GM12878 (cell line): Measurements from ENCODE around the gene PDE7B. TPM values are rescaled to one million over a fixed set of nuclear protein-coding genes. Genes with fewer than 3 reads are reported as not detected.

Experiments
- ATAC-seq: fragments of 200-7000 bp; cut with Tn5 transposase; 3 replicates; pipeline ENCODE4 v1.9.1; 2020; ENCODE audit warnings: mild to moderate bottlenecking, moderate library complexity
- BruUV-seq: library from RNA; stranded (reverse); fragments of 400-500 nt; replicated peaks from 2 replicates; lab custom pipeline; 2021; lab: Mats Ljungman, UMichigan
- CTCF ChIA-PET: fragments of 300-600 bp; sonication (Branson Sonifier 250); formaldehyde crosslinking; extraction: SDS; loops from one replicate; lab custom pipeline; 2021; ENCODE audit warnings: inconsistent platforms; lab: Yijun Ruan, JAX
- POLR2A ChIA-PET: fragments of 350-600 bp; formaldehyde crosslinking; extraction: SDS; loops from one replicate; lab custom pipeline; 2021; ENCODE audit warnings: inconsistent platforms; lab: Charles Lee
- RAD21 ChIA-PET: fragments of 300-600 bp; sonication (Branson Sonifier 250); formaldehyde crosslinking; loops from one replicate; lab custom pipeline; 2023; ENCODE audit warnings: antibody characterized with exemption; ENCODE audit not compliant: unreplicated experiment; lab: Charles Lee
- SMC1A ChIA-PET: fragments of 300-600 bp; sonication (Branson Sonifier 250); formaldehyde crosslinking; loops from one replicate; lab custom pipeline; 2023; ENCODE audit not compliant: unreplicated experiment, uncharacterized antibody; lab: Charles Lee
- DNase-seq: peaks from one replicate; pipeline ENCODE4 v3.0.0-alpha.2; 2011; ENCODE audit warnings: low read depth, low spot score
- FAIRE-seq: peaks from 3 replicates; lab custom pipeline; 2011; peaks lifted over from hg19 to GRCh38; lab: Jason Lieb, UNC
- H2AFZ ChIP-seq: 2 replicates; pipeline ENCODE4 v1.6.0; 2011; ENCODE audit warnings: low read depth, low read length, control low read depth; ENCODE audit not compliant: control insufficient read depth
- H3K27ac ChIP-seq: 2 replicates; pipeline ENCODE4 v1.5.1; 2011; ENCODE audit warnings: control low read depth; ENCODE audit not compliant: control insufficient read depth, insufficient read depth
- H3K27me3 ChIP-seq, 2 experiments: replicated peaks in 1 of 2; 2 replicates each; pipeline versions ENCODE4 v1.6.0 to v1.6.1; 2011; ENCODE audit warnings: low read length in 1 of 2; ENCODE audit not compliant: control insufficient read depth in 2 of 2, insufficient read depth in 2 of 2
- H3K36me3 ChIP-seq, 2 experiments: 2 replicates each; pipeline ENCODE4 v1.5.1; 2011; ENCODE audit warnings: low read length in 1 of 2; ENCODE audit not compliant: control insufficient read depth in 2 of 2, insufficient read depth in 2 of 2
- H3K4me1 ChIP-seq: 2 replicates; pipeline ENCODE4 v1.6.1; 2011; ENCODE audit warnings: mild to moderate bottlenecking, low read length, moderate library complexity, mixed read lengths; ENCODE audit not compliant: control insufficient read depth, insufficient read depth
- H3K4me2 ChIP-seq: 2 replicates; pipeline ENCODE4 v1.6.0; 2011; ENCODE audit warnings: control low read depth; ENCODE audit not compliant: control insufficient read depth, insufficient read depth
- H3K4me3 ChIP-seq: fragments of 200-600 bp; sonication (generic); 2 replicates; pipeline ENCODE4 v1.5.1; 2016
- H3K79me2 ChIP-seq: 2 replicates; pipeline ENCODE4 v1.6.0; 2011; ENCODE audit warnings: low read length; ENCODE audit not compliant: control insufficient read depth, insufficient read depth
- H3K9ac ChIP-seq: 2 replicates; pipeline ENCODE4 v1.8.0; 2011; ENCODE audit warnings: low read length, control low read depth, mixed read lengths; ENCODE audit not compliant: control insufficient read depth, insufficient read depth
- H3K9me3 ChIP-seq: replicated peaks from 3 replicates; pipeline ENCODE4 v1.5.1; 2011; ENCODE audit warnings: mild to moderate bottlenecking, low read length; ENCODE audit not compliant: control insufficient read depth, insufficient read depth
- H4K20me1 ChIP-seq: 2 replicates; pipeline ENCODE4 v1.6.0; 2011; ENCODE audit not compliant: control insufficient read depth, insufficient read depth
- CBFB ChIP-seq: IDR thresholded peaks from 2 replicates; pipeline ENCODE4 v1.6.1; 2016; ENCODE audit warnings: antibody characterized with exemption, low read depth
- CREB1 ChIP-seq: IDR thresholded peaks from 2 replicates; pipeline ENCODE4 v1.6.1; 2012; ENCODE audit warnings: low read depth, mild to moderate bottlenecking, inconsistent platforms
- EGR1 ChIP-seq, 2 experiments: IDR thresholded peaks; 1 replicate in 1 of 2; 2 replicates in 1 of 2; pipeline ENCODE4 v1.6.1; 2011 to 2012; ENCODE audit warnings: low read depth in 2 of 2, low read length in 2 of 2, borderline replicate concordance in 1 of 2, mild to moderate bottlenecking in 1 of 2, moderate library complexity in 1 of 2
- EP300 ChIP-seq, 2 experiments: fragments of 150-350 bp in 1 of 2; IDR thresholded peaks; 2 replicates each; pipeline ENCODE4 v1.6.1; 2011 to 2012; ENCODE audit warnings: low read depth in 2 of 2, low read length in 2 of 2, borderline replicate concordance in 1 of 2, improper control_type of control experiment in 1 of 2, inconsistent platforms in 1 of 2; ENCODE audit not compliant: control insufficient read depth in 1 of 2
- EZH2 ChIP-seq: IDR thresholded peaks from 2 replicates; pipeline ENCODE4 v1.6.1; 2012; ENCODE audit warnings: low read depth, mild to moderate bottlenecking, control low read depth, inconsistent platforms, low read length, borderline replicate concordance; ENCODE audit not compliant: control insufficient read depth
- HCFC1 ChIP-seq: fragments of 150-350 bp; IDR thresholded peaks from 2 replicates; pipeline ENCODE4 v1.6.1; 2014; ENCODE audit warnings: low read length
- LARP7 ChIP-seq: fragments of 450-650 bp; IDR thresholded peaks from 2 replicates; pipeline ENCODE4 v1.6.1; 2017; ENCODE audit warnings: mild to moderate bottlenecking
- MEF2A ChIP-seq: IDR thresholded peaks from 2 replicates; pipeline ENCODE4 v1.6.1; 2011; ENCODE audit warnings: low read depth, mild to moderate bottlenecking, low read length, moderate library complexity; ENCODE audit not compliant: insufficient read depth
- MYB ChIP-seq: fragments of 150-350 bp; IDR thresholded peaks from 2 replicates; pipeline ENCODE4 v1.6.1; 2014; ENCODE audit warnings: mild to moderate bottlenecking, low read depth, low read length, borderline replicate concordance
- NR2C2 ChIP-seq: IDR thresholded peaks from 2 replicates; pipeline ENCODE4 v1.6.1; 2011; ENCODE audit warnings: borderline replicate concordance, low read depth; ENCODE audit not compliant: control insufficient read depth, insufficient read length
- NR2F1 ChIP-seq: fragments of 450-650 bp; conservative IDR thresholded peaks from 2 replicates; pipeline ENCODE4 v1.6.1; 2017; ENCODE audit warnings: mild to moderate bottlenecking
- RAD21 ChIP-seq: IDR thresholded peaks from 2 replicates; pipeline ENCODE4 v1.6.1; 2011; ENCODE audit warnings: mild to moderate bottlenecking, low read depth, low read length, moderate library complexity; ENCODE audit not compliant: insufficient read depth
- SUPT20H ChIP-seq: IDR thresholded peaks from 2 replicates; pipeline ENCODE4 v1.6.1; 2011; ENCODE audit warnings: low read depth, mild to moderate bottlenecking, low read length, moderate library complexity, borderline replicate concordance; ENCODE audit not compliant: control insufficient read depth
- TCF12 ChIP-seq: IDR thresholded peaks from 2 replicates; pipeline ENCODE4 v1.6.1; 2011; ENCODE audit warnings: low read depth, mild to moderate bottlenecking, low read length
- ZNF207 ChIP-seq: fragments of 450-650 bp; IDR thresholded peaks from 2 replicates; pipeline ENCODE4 v1.6.1; 2014; ENCODE audit warnings: antibody characterized with exemption, mild to moderate bottlenecking, borderline replicate concordance
- ZNF24 ChIP-seq: fragments of 450-650 bp; IDR thresholded peaks from 2 replicates; pipeline ENCODE4 v1.6.1; 2017; ENCODE audit warnings: antibody characterized with exemption, mild to moderate bottlenecking
- WGBS: methylation state at CpG from one replicate; pipeline ENCODE4 v1.1.6; 2016; ENCODE audit warnings: low lambda C conversion rate; ENCODE audit not compliant: insufficient replicate concordance, insufficient coverage; ENCODE audit errors: missing lambda C conversion rate; 5-methylcytosine and 5-hydroxymethylcytosine counted together
- in situ Hi-C: fragments of 300-500 bp; cut with MboI; formaldehyde crosslinking; loops from 9 replicates; pipeline ENCODE4 v1.14.3; 2018; ENCODE audit warnings: mixed read lengths
- intact Hi-C: fragments of 100-400 bp; cut with micrococcal nuclease; formaldehyde crosslinking; loops from one replicate; pipeline ENCODE4 v1.14.2; 2022; ENCODE audit not compliant: unreplicated experiment
- polyA plus RNA-seq, 11 experiments: library from polyadenylated mRNA; depleted of rRNA in 4 of 11; unstranded in 6 of 11; stranded (reverse) in 5 of 11; fragments of >200 nt; fragmentation: Nextera tagmentation in 4 of 11; fragmentation: Illumina TruSeq in 1 of 11; extraction: Ambion mirVana in 4 of 11; extraction: Trizol in 1 of 11; gene quantifications; 1 replicate in 1 of 11; 2 replicates in 10 of 11; pipeline versions ENCODE4 v1.2.1 to v1.2.3, GENCODE V29; 2011 to 2016; ENCODE audit warnings: inconsistent platforms in 2 of 11, missing spikeins in 2 of 11, low read depth in 1 of 11
- total RNA-seq, 4 experiments: library from RNA; depleted of rRNA in 3 of 4; stranded (reverse); fragments of >200 nt in 3 of 4; fragmentation: Illumina TruSeq in 1 of 4; extraction: Trizol in 1 of 4; gene quantifications; 2 replicates each; pipeline versions ENCODE4 v1.2.1 to v1.2.3, GENCODE V29; 2013 to 2021
- TF ChIP-seq, protein P1 (sequence below): IDR thresholded peaks from 2 replicates; pipeline ENCODE4 v1.6.1; 2011; ENCODE audit warnings: mild to moderate bottlenecking, low read depth, low read length, moderate library complexity; ENCODE audit not compliant: insufficient replicate concordance
- TF ChIP-seq, protein P2 (sequence below): fragments of 450-650 bp; formaldehyde crosslinking; IDR thresholded peaks from 2 replicates; pipeline ENCODE4 v1.4.0; 2022; ENCODE audit warnings: mild to moderate bottlenecking, moderate library complexity

The PDE7B gene
- total and polyA plus RNA-seq, 10 of the 15 experiments (the other 5 are each of a cell fraction or from before 2014, with no cell fraction given): not detected

DNA sequence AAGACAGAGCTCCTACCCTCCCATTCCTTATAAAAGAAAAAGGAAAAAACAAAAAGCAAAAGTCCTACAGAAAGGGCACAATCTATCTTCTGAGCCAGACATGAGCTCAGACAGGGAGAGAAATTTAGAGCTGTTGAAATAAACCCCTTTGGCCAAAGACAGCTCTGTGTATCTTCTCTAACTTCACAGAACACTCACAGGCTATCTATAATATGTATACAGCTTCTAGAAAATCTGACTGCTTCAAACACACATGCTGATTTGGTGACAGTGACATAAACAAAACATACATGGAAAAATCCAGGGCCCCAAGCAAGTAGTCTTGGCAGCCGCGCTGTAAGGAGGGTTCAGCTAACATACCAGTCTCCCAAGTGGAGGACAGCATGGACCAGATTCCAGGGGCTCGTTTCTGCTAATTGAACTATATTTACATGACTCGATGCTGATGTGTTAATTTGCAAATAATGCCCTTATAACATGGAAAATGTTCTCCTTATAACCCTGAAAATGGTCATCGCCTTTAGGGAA, 361.6 kb downstream of the PDE7B start:
- ChIA-PET SMC1A (interaction anchor here (1.3 kb wide), 1 partner anchor 8 kb away, joined by 4 read pairs; no protein-coding TSS in a partner anchor), CTCF (interaction anchor here (0.7 to 3.1 kb wide), 2 partner anchors 14 to 677 kb away, joined by 3 to 17 read pairs; no protein-coding TSS in a partner anchor), POLR2A (no interaction called here), RAD21 (no interaction called here)
- H3K27me3 ChIP-seq: no peaks in the 10 kb centered on the region; a peak in 1 of 4 replicates
- no TSS peak for BruUV-seq
- H3K9ac ChIP-seq: no peak overlapping the region
- H3K4me3 ChIP-seq: no peak overlapping the region
- intact Hi-C loops: no loop called here
- H3K36me3 ChIP-seq: no peaks in the 10 kb centered on the region
- FAIRE-seq (no peak), ATAC-seq (no peak), DNase-seq (no peak)
- in situ Hi-C loops: no loop called here
- H3K9me3 ChIP-seq: no peaks in the 10 kb centered on the region
- H3K79me2 ChIP-seq: no peaks in the 10 kb centered on the region
- H4K20me1 ChIP-seq: no peaks in the 10 kb centered on the region
- TF ChIP-seq, protein P1, sequence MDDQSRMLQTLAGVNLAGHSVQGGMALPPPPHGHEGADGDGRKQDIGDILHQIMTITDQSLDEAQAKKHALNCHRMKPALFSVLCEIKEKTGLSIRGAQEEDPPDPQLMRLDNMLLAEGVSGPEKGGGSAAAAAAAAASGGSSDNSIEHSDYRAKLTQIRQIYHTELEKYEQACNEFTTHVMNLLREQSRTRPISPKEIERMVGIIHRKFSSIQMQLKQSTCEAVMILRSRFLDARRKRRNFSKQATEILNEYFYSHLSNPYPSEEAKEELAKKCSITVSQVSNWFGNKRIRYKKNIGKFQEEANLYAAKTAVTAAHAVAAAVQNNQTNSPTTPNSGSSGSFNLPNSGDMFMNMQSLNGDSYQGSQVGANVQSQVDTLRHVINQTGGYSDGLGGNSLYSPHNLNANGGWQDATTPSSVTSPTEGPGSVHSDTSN: no peak
- TF ChIP-seq, protein P2, sequence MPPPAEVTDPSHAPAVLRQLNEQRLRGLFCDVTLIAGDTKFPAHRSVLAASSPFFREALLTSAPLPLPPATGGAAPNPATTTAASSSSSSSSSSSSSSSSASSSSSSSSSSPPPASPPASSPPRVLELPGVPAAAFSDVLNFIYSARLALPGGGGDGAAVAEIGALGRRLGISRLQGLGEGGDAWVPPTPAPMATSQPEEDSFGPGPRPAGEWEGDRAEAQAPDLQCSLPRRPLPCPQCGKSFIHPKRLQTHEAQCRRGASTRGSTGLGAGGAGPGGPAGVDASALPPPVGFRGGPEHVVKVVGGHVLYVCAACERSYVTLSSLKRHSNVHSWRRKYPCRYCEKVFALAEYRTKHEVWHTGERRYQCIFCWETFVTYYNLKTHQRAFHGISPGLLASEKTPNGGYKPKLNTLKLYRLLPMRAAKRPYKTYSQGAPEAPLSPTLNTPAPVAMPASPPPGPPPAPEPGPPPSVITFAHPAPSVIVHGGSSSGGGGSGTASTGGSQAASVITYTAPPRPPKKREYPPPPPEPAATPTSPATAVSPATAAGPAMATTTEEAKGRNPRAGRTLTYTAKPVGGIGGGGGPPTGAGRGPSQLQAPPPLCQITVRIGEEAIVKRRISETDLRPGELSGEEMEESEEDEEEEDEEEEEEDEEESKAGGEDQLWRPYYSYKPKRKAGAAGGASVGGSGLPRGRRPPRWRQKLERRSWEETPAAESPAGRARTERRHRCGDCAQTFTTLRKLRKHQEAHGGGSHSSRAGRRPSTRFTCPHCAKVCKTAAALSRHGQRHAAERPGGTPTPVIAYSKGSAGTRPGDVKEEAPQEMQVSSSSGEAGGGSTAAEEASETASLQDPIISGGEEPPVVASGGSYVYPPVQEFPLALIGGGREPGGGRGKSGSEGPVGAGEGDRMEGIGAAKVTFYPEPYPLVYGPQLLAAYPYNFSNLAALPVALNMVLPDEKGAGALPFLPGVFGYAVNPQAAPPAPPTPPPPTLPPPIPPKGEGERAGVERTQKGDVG (CRISPR knock-in tag): no peak
- TF ChIP-seq EGR1 (IDR thresholded peaks at IDR 0.05; ENCODE audit: borderline replicate concordance in 1 of 2, low read depth in 2 of 2, low read length in 2 of 2) (no peak), NR2C2 (no peak), MEF2A (no peak), SUPT20H (no peak), NR2F1 (no peak), RAD21 (no peak), MYB (no peak), TCF12 (no peak), CBFB (no peak), ZNF207 (no peak), ZNF24 (no peak), LARP7 (no peak), HCFC1 (no peak), EZH2 (no peak), CREB1 (no peak), EP300 (IDR thresholded peaks at IDR 0.05; ENCODE audit: borderline replicate concordance in 1 of 2, control insufficient read depth in 1 of 2, low read depth in 2 of 2, low read length in 2 of 2) (no peak)
- no peak overlapping the region for H2AFZ ChIP-seq
- H3K4me1 ChIP-seq: no peaks in the 10 kb centered on the region
- 36% methylated on average over 5 of the region's 5 CpGs for WGBS
- H3K27ac ChIP-seq: no peak overlapping the region
- no peak overlapping the region for H3K4me2 ChIP-seq
